Lung (tissue), 12 donors: ENCODE data around the gene ETHE1. TPM values are rescaled to one million over a fixed set of nuclear protein-coding genes. Genes with fewer than 3 reads are reported as not detected.

ENCODE experiments used
- ATAC-seq: fragments of 200-7000 bp; cut with Tn5 transposase; one replicate; pipeline ENCODE4 v1.9.1; 2020; ENCODE audit warnings: moderate number of reproducible peaks; ENCODE audit not compliant: insufficient read depth, low FRiP score
- DNase-seq, 3 donors: peaks; one replicate each; pipeline ENCODE4 v3.0.0-alpha.2; 2013 to 2017
- H3K27ac ChIP-seq, 2 donors: one replicate each; pipeline ENCODE4 v1.5.1; 2013; ENCODE audit warnings: mild to moderate bottlenecking in 2 of 2, moderate library complexity in 2 of 2, control low read depth in 1 of 2, inconsistent platforms in 1 of 2, low read depth in 1 of 2, low read length in 1 of 2
- H3K27me3 ChIP-seq, 3 donors: one replicate each; pipeline ENCODE4 v1.5.1; 2013; ENCODE audit warnings: low read length in 2 of 3; ENCODE audit not compliant: control insufficient read depth in 3 of 3, insufficient read depth in 3 of 3
- H3K36me3 ChIP-seq, 4 donors: one replicate each; pipeline ENCODE4 v1.5.1; 2013; ENCODE audit warnings: low read length in 4 of 4, mild to moderate bottlenecking in 1 of 4, moderate library complexity in 1 of 4; ENCODE audit not compliant: control insufficient read depth in 4 of 4, insufficient read depth in 4 of 4
- H3K4me1 ChIP-seq, 5 donors: one replicate each; pipeline ENCODE4 v1.5.1; 2013; ENCODE audit warnings: low read length in 5 of 5, mild to moderate bottlenecking in 2 of 5, moderate library complexity in 1 of 5; ENCODE audit not compliant: control insufficient read depth in 5 of 5, insufficient read depth in 5 of 5
- H3K4me3 ChIP-seq: one replicate; pipeline ENCODE4 v1.5.1; 2013; ENCODE audit warnings: mild to moderate bottlenecking, control low read depth, moderate library complexity
- H3K9ac ChIP-seq, 2 donors: one replicate each; pipeline ENCODE4 v1.5.1; 2013; ENCODE audit warnings: low read length in 2 of 2, control low read depth in 1 of 2; ENCODE audit not compliant: insufficient read depth in 1 of 2
- H3K9me3 ChIP-seq, 4 donors: one replicate each; pipeline ENCODE4 v1.5.1; 2013; ENCODE audit warnings: low read length in 3 of 4, mild to moderate bottlenecking in 1 of 4, moderate library complexity in 1 of 4; ENCODE audit not compliant: control insufficient read depth in 4 of 4, insufficient read depth in 3 of 4
- WGBS, 2 donors: extraction: QIAGEN DNeasy Blood & Tissue Kit; methylation state at CpG; one replicate each; pipeline ENCODE4 v1.1.7; 2013; 5-methylcytosine and 5-hydroxymethylcytosine counted together
- polyA plus RNA-seq, 2 donors: library from polyadenylated mRNA; stranded (reverse); fragments of 200-250 nt; gene quantifications; one replicate each; pipeline ENCODE4 v1.2.1, GENCODE V29; 2013
- total RNA-seq, 2 donors: library from RNA; depleted of rRNA in 1 of 2; stranded (reverse); fragments of >200 nt in 1 of 2; gene quantifications; one replicate each; pipeline ENCODE4 v1.2.1, GENCODE V29; 2014 to 2021
- TF ChIP-seq, protein P1 (sequence below): IDR thresholded peaks from 2 replicates; pipeline ENCODE4 v1.5.1; 2012; ENCODE audit warnings: mild to moderate bottlenecking; ENCODE audit errors: control extremely low read depth, extremely low read depth
- donor health status: control.
- donor health status: control.
- donor health status: Bipolar disorder and iron deficiency.
- donor health status: healthy.
- donor health status: DM: yes; HTN: yes; CAD: no.

Gene ETHE1
- total and polyA plus RNA-seq, 4 donors = 15.0 to 76.9 (median 37.5) TPM

DNA sequence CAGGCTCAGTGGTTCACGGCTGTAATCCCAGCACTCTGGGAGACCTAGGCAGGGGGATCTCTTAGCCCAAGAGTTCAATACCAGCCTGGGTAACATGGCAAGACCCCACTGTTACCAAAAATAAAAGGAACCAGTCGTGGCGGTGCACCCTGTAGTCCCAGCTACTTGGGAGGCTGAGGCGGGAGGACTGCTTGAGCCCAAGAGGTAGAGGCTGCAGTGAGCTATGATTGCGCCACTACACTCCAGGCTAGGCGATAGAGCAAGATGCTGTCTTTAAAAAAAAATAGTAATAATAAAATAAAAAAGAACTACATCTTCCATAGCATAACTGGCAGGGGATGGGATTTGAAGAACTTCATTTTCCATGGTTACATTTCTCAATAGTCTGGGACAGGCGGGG, 64.6 kb downstream of the ETHE1 start:
- Histone ChIP-seq H3K4me1 (peaks cover 0 to 9% (median 0%) of the 10 kb centered on the region in 5 donors), H3K36me3 (no peaks in the 10 kb centered on the region), H3K27me3 (peaks cover 0 to 13% (median 11%) of the 10 kb centered on the region in 3 donors), H3K27ac (no peak overlapping the region), H3K9ac (no peak overlapping the region), H3K4me3 (no peak overlapping the region), H3K9me3 (no peaks in the 10 kb centered on the region)
- TF ChIP-seq, protein P1, sequence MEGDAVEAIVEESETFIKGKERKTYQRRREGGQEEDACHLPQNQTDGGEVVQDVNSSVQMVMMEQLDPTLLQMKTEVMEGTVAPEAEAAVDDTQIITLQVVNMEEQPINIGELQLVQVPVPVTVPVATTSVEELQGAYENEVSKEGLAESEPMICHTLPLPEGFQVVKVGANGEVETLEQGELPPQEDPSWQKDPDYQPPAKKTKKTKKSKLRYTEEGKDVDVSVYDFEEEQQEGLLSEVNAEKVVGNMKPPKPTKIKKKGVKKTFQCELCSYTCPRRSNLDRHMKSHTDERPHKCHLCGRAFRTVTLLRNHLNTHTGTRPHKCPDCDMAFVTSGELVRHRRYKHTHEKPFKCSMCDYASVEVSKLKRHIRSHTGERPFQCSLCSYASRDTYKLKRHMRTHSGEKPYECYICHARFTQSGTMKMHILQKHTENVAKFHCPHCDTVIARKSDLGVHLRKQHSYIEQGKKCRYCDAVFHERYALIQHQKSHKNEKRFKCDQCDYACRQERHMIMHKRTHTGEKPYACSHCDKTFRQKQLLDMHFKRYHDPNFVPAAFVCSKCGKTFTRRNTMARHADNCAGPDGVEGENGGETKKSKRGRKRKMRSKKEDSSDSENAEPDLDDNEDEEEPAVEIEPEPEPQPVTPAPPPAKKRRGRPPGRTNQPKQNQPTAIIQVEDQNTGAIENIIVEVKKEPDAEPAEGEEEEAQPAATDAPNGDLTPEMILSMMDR = no peak
- DNase-seq (no peak), ATAC-seq (no peak)
- 90 to 91% methylated on average over 7 of the region's 7 CpGs for WGBS, 2 donors

DNA sequence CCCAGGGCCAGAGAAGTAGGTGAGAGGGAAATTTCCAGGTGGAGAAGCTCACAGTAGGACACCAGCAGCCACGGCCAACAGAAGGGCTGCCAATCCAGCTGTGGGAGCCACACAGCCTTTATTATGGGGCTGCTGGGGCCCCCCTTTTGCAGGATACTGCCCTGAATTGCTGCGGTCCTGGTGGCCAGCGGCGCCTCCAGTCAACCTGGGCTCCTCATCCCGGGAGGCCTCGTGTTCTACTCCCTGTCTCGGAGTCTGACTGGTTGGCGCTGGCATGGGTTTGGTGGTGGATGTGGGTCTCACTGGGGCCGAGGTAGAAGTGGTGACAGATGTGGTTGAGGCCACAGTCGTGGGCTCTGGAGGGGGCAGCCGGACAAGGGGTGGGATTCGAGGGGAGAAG, 65.7 kb downstream of the ETHE1 start:
- Histone ChIP-seq H3K4me1 (peaks cover 0 to 9% (median 0%) of the 10 kb centered on the region in 5 donors), H3K9ac (no peak overlapping the region), H3K4me3 (no peak overlapping the region), H3K27ac (no peak overlapping the region), H3K27me3 (peaks cover 0 to 13% (median 11%) of the 10 kb centered on the region in 3 donors), H3K9me3 (no peaks in the 10 kb centered on the region), H3K36me3 (no peaks in the 10 kb centered on the region)
- ATAC-seq (no peak), DNase-seq (no peak)
- 89 to 95% methylated on average over 12 of the region's 12 CpGs for WGBS, 2 donors
- TF ChIP-seq, protein P1 = no peak

DNA sequence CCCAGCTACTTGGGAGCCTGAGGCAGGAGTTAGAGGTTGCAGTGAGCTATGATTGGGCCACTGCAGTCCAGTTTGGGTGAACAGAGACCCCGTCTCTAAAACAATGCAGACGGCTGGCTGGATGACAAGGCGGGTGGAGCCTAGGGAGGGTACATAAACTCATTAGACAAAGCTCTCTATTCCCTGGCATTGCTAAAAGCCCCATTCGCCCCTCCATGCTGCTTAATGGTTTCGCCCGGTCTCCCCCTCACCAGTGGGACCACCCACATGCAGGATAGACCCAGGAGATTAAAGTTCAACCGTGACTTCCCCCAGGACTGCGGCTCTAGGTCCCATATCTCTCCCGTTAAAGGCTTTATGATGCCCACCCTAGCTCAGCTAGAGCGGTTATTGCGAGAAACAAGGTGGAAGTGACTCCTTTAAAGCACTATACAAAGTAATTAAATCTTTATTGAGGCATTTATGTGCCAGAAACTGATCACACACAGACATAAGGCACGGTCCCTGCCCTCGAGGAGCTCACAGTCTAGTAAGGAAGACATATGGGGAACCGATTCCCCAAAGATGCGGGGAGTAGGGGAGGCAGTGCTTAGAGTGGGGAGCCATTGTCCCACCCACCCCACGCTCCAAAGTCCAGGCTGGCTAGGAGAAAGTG, 66.5 kb downstream of the ETHE1 start:
- peaks cover 0 to 5% (median 4%) of the 10 kb centered on the region in 3 donors for H3K27me3 ChIP-seq
- peaks cover 0 to 9% (median 0%) of the 10 kb centered on the region in 5 donors for H3K4me1 ChIP-seq
- ATAC-seq (no peak), DNase-seq (no peak)
- TF ChIP-seq, protein P1 = no peak
- WGBS, 2 donors = 88 to 89% methylated on average over 16 of the region's 16 CpGs
- no peak overlapping the region for H3K4me3 ChIP-seq
- H3K9me3 ChIP-seq = no peaks in the 10 kb centered on the region
- H3K36me3 ChIP-seq = no peaks in the 10 kb centered on the region
- no peak overlapping the region for H3K27ac ChIP-seq
- H3K9ac ChIP-seq = no peak overlapping the region
